Left cardiac atrium (tissue), 4 donors: Measurements from ENCODE around the gene NDUFAB1. TPM values are rescaled to one million over a fixed set of nuclear protein-coding genes. Genes with fewer than 3 reads are reported as not detected.
"Not testable (repeated sequence)": the region's sequence is repeated elsewhere in the genome, so short reads cannot be mapped to it uniquely, and the experiment has no call there.

Source experiments
- ATAC-seq, 2 donors: fragments of 200-7000 bp; cut with Tn5 transposase; one replicate each; pipeline ENCODE4 v1.9.1; 2020; ENCODE audit warnings: mild to moderate bottlenecking in 2 of 2, moderate library complexity in 2 of 2
- DNase-seq: peaks from one replicate; pipeline ENCODE4 v3.0.0-alpha.2; 2020
- intact Hi-C, 2 donors: fragments of 100-400 bp; cut with DNase I; formaldehyde crosslinking; loops; one replicate each; pipeline versions ENCODE4 v1.14.1 to v1.15.1; 2022 to 2023
- total RNA-seq, 2 donors: library from RNA; stranded (reverse); fragmentation: NEBNext Ultra II Directional; extraction: Animal tissue kit (Norgen Biotek cat#: 25700); gene quantifications; one replicate each; pipeline ENCODE4 v1.2.1, GENCODE V29; 2021
- donor health status: DM: no; HTN: yes; CAD: no.
- donor health status: DM: no; HTN: yes; CAD: no; lungs with severe emphysema.
- donor health status: DM: yes; HTN: yes; CAD: no.
- donor health status: Dilated cardiomyopathy.

The NDUFAB1 gene
- total RNA-seq, 2 donors from 2014 or later = 445 TPM

- no peak for DNase-seq
- intact Hi-C loops = loop anchor here (2.0 to 5.0 kb wide), 2 partner anchors 29 to 33 kb away; partner anchors contain the start of genes EARS2 (in 1 of the 2) and UBFD1 (in 1 of the 2)
- no peak for ATAC-seq
These were observed 5.9 kb downstream of the NDUFAB1 start for GRCh38 chr16:23590181-23590580.

GRCh38 chr16:23587726-23588125 lies 8.4 kb downstream of the NDUFAB1 start:
- intact Hi-C loops = no loop called here
- ATAC-seq (peak in 1 of 2 donors; percentile 51), DNase-seq (no peak)

GRCh38 chr16:23584186-23585076 lies 11.7 kb downstream of the NDUFAB1 start:
- ATAC-seq (peak; percentile 67 to 78), DNase-seq (peak; percentile 36)
- intact Hi-C loops = no loop called here

GRCh38 chr16:23583271-23583670 lies 12.8 kb downstream of the NDUFAB1 start:
- intact Hi-C loops, DNase-seq, ATAC-seq: not testable (repeated sequence)

- no peak for DNase-seq
- ATAC-seq = no peak
- intact Hi-C loops = no loop called here
These were observed 14.4 kb downstream of the NDUFAB1 start for GRCh38 chr16:23581764-23582163.

- ATAC-seq (no peak), DNase-seq (no peak)
- intact Hi-C loops = no loop called here
These were observed 15.7 kb downstream of the NDUFAB1 start for GRCh38 chr16:23580391-23580790.

- DNase-seq = no peak
- ATAC-seq = no peak
- intact Hi-C loops = no loop called here
These were observed 16.7 kb downstream of the NDUFAB1 start for GRCh38 chr16:23579371-23579770.

- ATAC-seq (peak in 1 of 2 donors; percentile 10), DNase-seq (no peak)
- intact Hi-C loops = no loop called here
These were observed 17.9 kb downstream of the NDUFAB1 start for GRCh38 chr16:23578101-23578830.

GRCh38 chr16:23577493-23577892 lies 18.6 kb downstream of the NDUFAB1 start:
- DNase-seq = no peak
- intact Hi-C loops = no loop called here
- no peak for ATAC-seq

GRCh38 chr16:23575834-23576233 lies 20.3 kb downstream of the NDUFAB1 start:
- intact Hi-C loops = no loop called here
- ATAC-seq (no peak), DNase-seq (no peak)

- intact Hi-C loops = no loop called here
- no peak for ATAC-seq
These were observed 22.3 kb downstream of the NDUFAB1 start for GRCh38 chr16:23573817-23574216.

GRCh38 chr16:23572394-23572793 lies 23.7 kb downstream of the NDUFAB1 start:
- ATAC-seq (no peak), DNase-seq (no peak)
- intact Hi-C loops = no loop called here

More at GRCh38 chr16:23573817-23574216, 22.3 kb downstream of the NDUFAB1 start:
- DNase-seq = no peak

- DNase-seq (no peak), ATAC-seq (no peak)
- intact Hi-C loops = no loop called here
These were observed 24.2 kb downstream of the NDUFAB1 start for GRCh38 chr16:23571895-23572294.

- DNase-seq (no peak), ATAC-seq (peak in 1 of 2 donors; percentile 33)
- intact Hi-C loops = no loop called here
These were observed 25.0 kb downstream of the NDUFAB1 start for GRCh38 chr16:23570992-23571632.

GRCh38 chr16:23567602-23568001 lies 28.5 kb downstream of the NDUFAB1 start:
- ATAC-seq = no peak
- intact Hi-C loops = no loop called here
- DNase-seq = no peak

- intact Hi-C loops = no loop called here
- no peak for ATAC-seq
These were observed 29.4 kb downstream of the NDUFAB1 start for GRCh38 chr16:23566724-23567123.

GRCh38 chr16:23564575-23565363 lies 31.3 kb downstream of the NDUFAB1 start:
- ATAC-seq = peak; percentile 81 to 82
- intact Hi-C loops = no loop called here

More at GRCh38 chr16:23566724-23567123, 29.4 kb downstream of the NDUFAB1 start:
- DNase-seq = no peak

GRCh38 chr16:23563186-23563585 lies 32.9 kb downstream of the NDUFAB1 start:
- DNase-seq (no peak), ATAC-seq (no peak)
- intact Hi-C loops = no loop called here

More at GRCh38 chr16:23564575-23565363, 31.3 kb downstream of the NDUFAB1 start:
- peak; percentile 77 for DNase-seq

- DNase-seq = no peak
- intact Hi-C loops = no loop called here
- ATAC-seq = no peak
These were observed 33.6 kb downstream of the NDUFAB1 start for GRCh38 chr16:23562505-23562904.
